Epithelial cell of esophagus (primary cell): ENCODE measurements around the gene TNC.

Experiments
- DNase-seq: peaks from one replicate; pipeline ENCODE4 v3.0.0; 2010; ENCODE audit warnings: low read depth
- H3K4me3 ChIP-seq: 2 replicates; pipeline ENCODE4 v1.5.1; 2011; ENCODE audit warnings: mild to moderate bottlenecking, low read length, control low read depth
- CTCF ChIP-seq: IDR thresholded peaks from 2 replicates; pipeline ENCODE4 v1.5.1; 2011; ENCODE audit warnings: low read depth, mild to moderate bottlenecking, low read length, control low read depth, inconsistent platforms; ENCODE audit not compliant: insufficient read depth; ENCODE audit errors: missing control alignments

TNC gene

GRCh38 chr9:115024925-115025535, 92.9 kb downstream of the TNC start:
- no peak for DNase-seq
- no peak overlapping the region for H3K4me3 ChIP-seq
- no peak for TF ChIP-seq CTCF

DNA sequence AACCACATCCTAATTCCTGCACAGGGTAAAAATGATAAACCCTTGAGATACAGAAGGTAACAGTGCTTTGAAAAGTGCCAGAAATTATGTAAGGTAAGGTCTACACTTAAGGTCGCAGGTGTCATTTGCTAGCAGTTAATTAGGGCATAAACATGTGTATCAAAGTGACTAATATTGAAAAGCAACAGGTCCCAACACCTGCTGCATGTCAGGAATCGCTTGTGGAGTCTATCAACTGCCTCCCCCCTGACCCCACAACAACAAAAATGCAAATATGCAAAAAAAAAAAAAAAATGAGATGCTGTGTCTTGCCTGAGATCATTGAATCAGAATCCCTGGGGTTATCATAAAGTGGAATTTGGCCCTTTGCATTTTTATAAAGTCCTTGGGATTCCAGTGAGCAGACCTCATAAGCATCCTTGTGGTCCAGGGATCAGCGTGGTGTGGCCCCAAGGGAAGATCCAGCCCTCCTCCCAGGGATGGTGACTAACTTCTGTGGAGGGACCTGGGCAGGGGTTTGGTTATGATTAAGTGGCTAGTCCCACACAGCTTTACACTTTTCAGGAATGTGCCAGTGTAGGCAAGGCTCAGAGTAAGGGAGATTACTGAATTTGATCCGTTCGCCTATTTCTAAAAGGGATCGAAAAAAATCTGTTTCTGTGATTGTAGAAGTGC, 95.1 kb downstream of the TNC start:
- TF ChIP-seq CTCF = no peak
- no peak overlapping the region for H3K4me3 ChIP-seq
- no peak for DNase-seq

- H3K4me3 ChIP-seq = no peak overlapping the region
- TF ChIP-seq CTCF = no peak
- no peak for DNase-seq
Observed at GRCh38 chr9:115018547-115019435, 99.2 kb downstream of the TNC start.

- DNase-seq = peak; percentile 58
- TF ChIP-seq CTCF = no peak
- no peak overlapping the region for H3K4me3 ChIP-seq
Observed at GRCh38 chr9:115016344-115016743, 101.6 kb downstream of the TNC start.

GRCh38 chr9:115015018-115015635, 102.8 kb downstream of the TNC start:
- TF ChIP-seq CTCF = peak; percentile 81
- H3K4me3 ChIP-seq = no peak overlapping the region
- DNase-seq = peak; percentile 69

DNA sequence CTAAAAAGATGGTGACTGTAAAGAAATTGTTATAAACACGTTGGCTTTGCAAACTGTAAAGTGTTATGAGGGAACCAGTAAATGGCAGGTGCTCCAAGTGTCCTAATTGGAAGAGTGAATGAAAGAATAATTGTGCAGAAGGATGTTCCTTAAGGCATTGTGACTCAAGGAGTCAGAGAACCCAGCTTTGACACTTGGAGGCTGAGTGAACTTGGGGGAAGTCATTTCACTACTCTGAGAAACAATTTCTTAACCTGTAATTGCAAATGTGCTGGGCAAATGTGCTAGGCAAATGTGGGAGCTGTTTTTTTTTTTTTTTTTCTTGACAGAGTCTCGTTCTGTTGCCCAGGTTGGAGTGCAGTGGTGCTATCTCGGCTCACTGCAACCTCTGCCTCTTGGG, 103.5 kb downstream of the TNC start:
- TF ChIP-seq CTCF = no peak
- DNase-seq = no peak
- no peak overlapping the region for H3K4me3 ChIP-seq
